Nephron (organoid): ENCODE measurements around the gene PDE11A.
A peak's percentile ranks its signal among the peaks of the same experiment; 100 is the strongest.

ENCODE experiments used
- H3K27ac Mint-ChIP-seq, 3 experiments: 2 replicates each; pipeline ENCODE4 v1.8.0; 2020; ENCODE audit warnings: mixed read lengths in 3 of 3, mild to moderate bottlenecking in 2 of 3, moderate library complexity in 1 of 3
- H3K27me3 Mint-ChIP-seq: 2 replicates; pipeline ENCODE4 v1.8.0; 2021; ENCODE audit warnings: low read depth, mild to moderate bottlenecking, moderate library complexity, mixed read lengths
- H3K36me3 Mint-ChIP-seq: 2 replicates; pipeline ENCODE4 v1.8.0; 2020; ENCODE audit warnings: low read depth, mixed read lengths
- H3K4me1 Mint-ChIP-seq: 2 replicates; pipeline ENCODE4 v1.8.0; 2020; ENCODE audit warnings: mixed read lengths
- H3K4me3 Mint-ChIP-seq, 3 experiments: 2 replicates each; pipeline ENCODE4 v1.8.0; 2020; ENCODE audit warnings: mild to moderate bottlenecking in 3 of 3, mixed read lengths in 3 of 3, moderate library complexity in 2 of 3
- H3K9me3 Mint-ChIP-seq: 2 replicates; pipeline ENCODE4 v1.8.0; 2020; ENCODE audit warnings: mixed read lengths
- TF ChIP-seq, protein P1 (sequence below), 3 experiments: fragments of 200-600 bp; sonication (generic); IDR thresholded peaks; one replicate each; pipeline ENCODE4 v1.5.0; 2021; ENCODE audit warnings: antibody characterized with exemption in 3 of 3; ENCODE audit not compliant: unreplicated experiment in 3 of 3

The PDE11A gene

GRCh38 chr2:178070824-178071223, 1.8 kb downstream of the PDE11A start:
- H3K4me1 Mint-ChIP-seq = no peaks in the 10 kb centered on the region
- H3K9me3 Mint-ChIP-seq = no peaks in the 10 kb centered on the region
- no peak overlapping the region for H3K27ac Mint-ChIP-seq
- TF ChIP-seq, protein P1, sequence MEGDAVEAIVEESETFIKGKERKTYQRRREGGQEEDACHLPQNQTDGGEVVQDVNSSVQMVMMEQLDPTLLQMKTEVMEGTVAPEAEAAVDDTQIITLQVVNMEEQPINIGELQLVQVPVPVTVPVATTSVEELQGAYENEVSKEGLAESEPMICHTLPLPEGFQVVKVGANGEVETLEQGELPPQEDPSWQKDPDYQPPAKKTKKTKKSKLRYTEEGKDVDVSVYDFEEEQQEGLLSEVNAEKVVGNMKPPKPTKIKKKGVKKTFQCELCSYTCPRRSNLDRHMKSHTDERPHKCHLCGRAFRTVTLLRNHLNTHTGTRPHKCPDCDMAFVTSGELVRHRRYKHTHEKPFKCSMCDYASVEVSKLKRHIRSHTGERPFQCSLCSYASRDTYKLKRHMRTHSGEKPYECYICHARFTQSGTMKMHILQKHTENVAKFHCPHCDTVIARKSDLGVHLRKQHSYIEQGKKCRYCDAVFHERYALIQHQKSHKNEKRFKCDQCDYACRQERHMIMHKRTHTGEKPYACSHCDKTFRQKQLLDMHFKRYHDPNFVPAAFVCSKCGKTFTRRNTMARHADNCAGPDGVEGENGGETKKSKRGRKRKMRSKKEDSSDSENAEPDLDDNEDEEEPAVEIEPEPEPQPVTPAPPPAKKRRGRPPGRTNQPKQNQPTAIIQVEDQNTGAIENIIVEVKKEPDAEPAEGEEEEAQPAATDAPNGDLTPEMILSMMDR (IDR thresholded peaks at IDR 0.05; ENCODE audit: unreplicated experiment in 3 of 3) = no peak
- H3K4me3 Mint-ChIP-seq = peak overlapping the region; percentile 35 to 62 (median 46)
- H3K36me3 Mint-ChIP-seq = no peaks in the 10 kb centered on the region
- H3K27me3 Mint-ChIP-seq = peaks cover 55% of the 10 kb centered on the region

- TF ChIP-seq, protein P1 (IDR thresholded peaks at IDR 0.05; ENCODE audit: unreplicated experiment in 3 of 3) = no peak
- no peaks in the 10 kb centered on the region for H3K9me3 Mint-ChIP-seq
- H3K4me1 Mint-ChIP-seq = no peaks in the 10 kb centered on the region
- no peak overlapping the region for H3K27ac Mint-ChIP-seq
- peaks cover 55% of the 10 kb centered on the region for H3K27me3 Mint-ChIP-seq
- H3K4me3 Mint-ChIP-seq = no peak overlapping the region
- H3K36me3 Mint-ChIP-seq = no peaks in the 10 kb centered on the region
Observed at GRCh38 chr2:178069551-178069950, 3.0 kb downstream of the PDE11A start.

DNA sequence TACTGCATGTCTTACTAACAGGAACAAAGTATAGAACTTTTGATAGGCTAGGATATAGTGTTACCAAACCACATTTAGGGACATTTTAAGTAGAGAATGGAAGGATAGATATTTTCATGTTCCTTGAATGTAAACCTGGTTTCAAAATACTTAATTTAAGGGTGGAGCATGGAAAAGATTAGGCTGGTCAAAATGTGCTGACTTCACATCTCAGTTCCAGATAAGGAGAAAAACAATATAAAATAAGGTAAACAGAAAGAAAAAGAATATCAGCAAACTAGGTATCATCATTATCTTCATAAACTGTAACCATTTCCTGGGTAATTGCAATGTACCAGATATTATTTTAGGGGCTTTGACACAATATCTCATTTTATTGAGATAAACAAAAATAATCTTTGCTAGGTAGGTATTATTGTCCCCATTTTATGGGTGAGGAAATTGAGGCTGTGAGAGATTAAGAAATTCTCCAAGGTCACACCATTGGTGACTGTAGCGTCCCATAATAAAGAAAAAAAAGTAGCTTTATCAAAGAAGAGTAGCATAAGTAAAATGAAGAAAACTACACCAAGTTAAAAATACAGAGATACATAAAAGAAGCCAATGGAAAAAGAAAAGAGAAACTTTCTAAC, 3.6 kb downstream of the PDE11A start:
- H3K27me3 Mint-ChIP-seq = peaks cover 52% of the 10 kb centered on the region
- H3K4me3 Mint-ChIP-seq = no peak overlapping the region
- TF ChIP-seq, protein P1 (IDR thresholded peaks at IDR 0.05; ENCODE audit: unreplicated experiment in 3 of 3) = no peak
- H3K27ac Mint-ChIP-seq = no peak overlapping the region
- no peaks in the 10 kb centered on the region for H3K9me3 Mint-ChIP-seq
- no peaks in the 10 kb centered on the region for H3K36me3 Mint-ChIP-seq
- no peaks in the 10 kb centered on the region for H3K4me1 Mint-ChIP-seq

- Mint-ChIP-seq H3K4me3 (no peak overlapping the region), H3K9me3 (no peaks in the 10 kb centered on the region), H3K4me1 (no peaks in the 10 kb centered on the region), H3K27me3 (peaks cover 36% of the 10 kb centered on the region), H3K27ac (no peak overlapping the region), H3K36me3 (no peaks in the 10 kb centered on the region)
- TF ChIP-seq, protein P1 (IDR thresholded peaks at IDR 0.05; ENCODE audit: unreplicated experiment in 3 of 3) = no peak
Observed at GRCh38 chr2:178066890-178067669, 5.5 kb downstream of the PDE11A start.

GRCh38 chr2:178066324-178066723, 6.3 kb downstream of the PDE11A start:
- Mint-ChIP-seq H3K27ac (no peak overlapping the region), H3K36me3 (no peaks in the 10 kb centered on the region), H3K4me3 (no peak overlapping the region), H3K4me1 (no peaks in the 10 kb centered on the region), H3K9me3 (no peaks in the 10 kb centered on the region), H3K27me3 (peaks cover 32% of the 10 kb centered on the region)
- TF ChIP-seq, protein P1 (IDR thresholded peaks at IDR 0.05; ENCODE audit: unreplicated experiment in 3 of 3) = no peak
